Lung (tissue), 12 donors: Measurements from ENCODE around the gene TFCP2L1. TPM values are rescaled to one million over a fixed set of nuclear protein-coding genes. Genes with fewer than 3 reads are reported as not detected.

Experiments
- ATAC-seq: fragments of 200-7000 bp; cut with Tn5 transposase; one replicate; pipeline ENCODE4 v1.9.1; 2020; ENCODE audit warnings: moderate number of reproducible peaks; ENCODE audit not compliant: insufficient read depth, low FRiP score
- DNase-seq, 3 donors: peaks; one replicate each; pipeline ENCODE4 v3.0.0-alpha.2; 2013 to 2017
- H3K27ac ChIP-seq, 2 donors: one replicate each; pipeline ENCODE4 v1.5.1; 2013; ENCODE audit warnings: mild to moderate bottlenecking in 2 of 2, moderate library complexity in 2 of 2, control low read depth in 1 of 2, inconsistent platforms in 1 of 2, low read depth in 1 of 2, low read length in 1 of 2
- H3K27me3 ChIP-seq, 3 donors: one replicate each; pipeline ENCODE4 v1.5.1; 2013; ENCODE audit warnings: low read length in 2 of 3; ENCODE audit not compliant: control insufficient read depth in 3 of 3, insufficient read depth in 3 of 3
- H3K36me3 ChIP-seq, 4 donors: one replicate each; pipeline ENCODE4 v1.5.1; 2013; ENCODE audit warnings: low read length in 4 of 4, mild to moderate bottlenecking in 1 of 4, moderate library complexity in 1 of 4; ENCODE audit not compliant: control insufficient read depth in 4 of 4, insufficient read depth in 4 of 4
- H3K4me1 ChIP-seq, 5 donors: one replicate each; pipeline ENCODE4 v1.5.1; 2013; ENCODE audit warnings: low read length in 5 of 5, mild to moderate bottlenecking in 2 of 5, moderate library complexity in 1 of 5; ENCODE audit not compliant: control insufficient read depth in 5 of 5, insufficient read depth in 5 of 5
- H3K4me3 ChIP-seq: one replicate; pipeline ENCODE4 v1.5.1; 2013; ENCODE audit warnings: mild to moderate bottlenecking, control low read depth, moderate library complexity
- H3K9ac ChIP-seq, 2 donors: one replicate each; pipeline ENCODE4 v1.5.1; 2013; ENCODE audit warnings: low read length in 2 of 2, control low read depth in 1 of 2; ENCODE audit not compliant: insufficient read depth in 1 of 2
- H3K9me3 ChIP-seq, 4 donors: one replicate each; pipeline ENCODE4 v1.5.1; 2013; ENCODE audit warnings: low read length in 3 of 4, mild to moderate bottlenecking in 1 of 4, moderate library complexity in 1 of 4; ENCODE audit not compliant: control insufficient read depth in 4 of 4, insufficient read depth in 3 of 4
- WGBS, 2 donors: extraction: QIAGEN DNeasy Blood & Tissue Kit; methylation state at CpG; one replicate each; pipeline ENCODE4 v1.1.7; 2013; 5-methylcytosine and 5-hydroxymethylcytosine counted together
- polyA plus RNA-seq, 2 donors: library from polyadenylated mRNA; stranded (reverse); fragments of 200-250 nt; gene quantifications; one replicate each; pipeline ENCODE4 v1.2.1, GENCODE V29; 2013
- total RNA-seq, 2 donors: library from RNA; depleted of rRNA in 1 of 2; stranded (reverse); fragments of >200 nt in 1 of 2; gene quantifications; one replicate each; pipeline ENCODE4 v1.2.1, GENCODE V29; 2014 to 2021
- TF ChIP-seq, protein P1 (sequence below): IDR thresholded peaks from 2 replicates; pipeline ENCODE4 v1.5.1; 2012; ENCODE audit warnings: mild to moderate bottlenecking; ENCODE audit errors: control extremely low read depth, extremely low read depth
- donor health status: control.
- donor health status: control.
- donor health status: Bipolar disorder and iron deficiency.
- donor health status: healthy.
- donor health status: DM: yes; HTN: yes; CAD: no.

Gene TFCP2L1
- total and polyA plus RNA-seq, 4 donors, result 2.8 to 36.1 (median 6.7) TPM

DNA sequence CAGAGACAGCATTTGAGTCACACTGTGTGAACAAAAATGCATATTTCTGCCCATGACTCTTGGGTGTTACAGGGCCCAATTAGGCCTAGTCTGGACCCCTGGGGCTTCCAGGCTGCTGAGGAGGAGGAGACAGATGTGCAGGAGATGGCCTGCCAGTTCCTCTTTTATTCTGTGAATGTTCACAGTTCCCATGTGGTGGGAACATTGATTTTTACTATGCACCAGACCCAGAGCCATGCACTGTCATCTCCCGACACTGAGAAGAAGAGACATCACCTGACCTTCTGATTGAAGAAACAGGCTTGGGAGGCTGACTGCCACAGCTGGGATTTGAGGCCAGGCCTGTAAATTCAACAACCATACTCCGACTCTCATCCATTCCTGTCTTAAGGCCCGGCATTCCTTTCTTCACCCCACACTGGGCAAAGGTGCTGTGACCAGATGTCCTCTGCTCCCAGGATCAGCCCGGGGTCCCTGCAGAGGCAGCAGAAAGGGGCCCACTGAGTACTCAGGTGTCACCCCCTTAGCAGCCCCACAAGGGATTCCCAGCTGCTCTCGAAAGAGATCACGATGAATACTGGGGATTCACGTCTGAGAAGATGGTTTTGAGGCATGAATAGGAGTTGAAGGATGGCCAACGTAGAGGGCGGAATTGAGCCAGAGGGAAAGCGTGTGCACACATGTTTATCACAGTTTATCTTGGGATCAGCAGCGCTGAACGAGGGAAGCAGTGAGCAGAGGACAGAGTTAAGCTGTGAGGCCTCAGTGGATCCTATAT is 3.6 kb upstream of the TFCP2L1 start:
- DNase-seq (no peak), ATAC-seq (no peak)
- H3K9ac ChIP-seq, result no peak overlapping the region
- 80 to 91% methylated on average over 12 of the region's 12 CpGs for WGBS, 2 donors
- no peak overlapping the region for H3K27ac ChIP-seq
- H3K4me1 ChIP-seq, result peaks cover 0 to 11% (median 0%) of the 10 kb centered on the region in 5 donors
- H3K27me3 ChIP-seq, result peaks cover 0 to 12% (median 5%) of the 10 kb centered on the region in 3 donors
- no peak overlapping the region for H3K4me3 ChIP-seq
- TF ChIP-seq, protein P1, sequence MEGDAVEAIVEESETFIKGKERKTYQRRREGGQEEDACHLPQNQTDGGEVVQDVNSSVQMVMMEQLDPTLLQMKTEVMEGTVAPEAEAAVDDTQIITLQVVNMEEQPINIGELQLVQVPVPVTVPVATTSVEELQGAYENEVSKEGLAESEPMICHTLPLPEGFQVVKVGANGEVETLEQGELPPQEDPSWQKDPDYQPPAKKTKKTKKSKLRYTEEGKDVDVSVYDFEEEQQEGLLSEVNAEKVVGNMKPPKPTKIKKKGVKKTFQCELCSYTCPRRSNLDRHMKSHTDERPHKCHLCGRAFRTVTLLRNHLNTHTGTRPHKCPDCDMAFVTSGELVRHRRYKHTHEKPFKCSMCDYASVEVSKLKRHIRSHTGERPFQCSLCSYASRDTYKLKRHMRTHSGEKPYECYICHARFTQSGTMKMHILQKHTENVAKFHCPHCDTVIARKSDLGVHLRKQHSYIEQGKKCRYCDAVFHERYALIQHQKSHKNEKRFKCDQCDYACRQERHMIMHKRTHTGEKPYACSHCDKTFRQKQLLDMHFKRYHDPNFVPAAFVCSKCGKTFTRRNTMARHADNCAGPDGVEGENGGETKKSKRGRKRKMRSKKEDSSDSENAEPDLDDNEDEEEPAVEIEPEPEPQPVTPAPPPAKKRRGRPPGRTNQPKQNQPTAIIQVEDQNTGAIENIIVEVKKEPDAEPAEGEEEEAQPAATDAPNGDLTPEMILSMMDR, result no peak
- H3K9me3 ChIP-seq, result peaks cover 0 to 2% (median 0%) of the 10 kb centered on the region in 4 donors
- no peaks in the 10 kb centered on the region for H3K36me3 ChIP-seq

DNA sequence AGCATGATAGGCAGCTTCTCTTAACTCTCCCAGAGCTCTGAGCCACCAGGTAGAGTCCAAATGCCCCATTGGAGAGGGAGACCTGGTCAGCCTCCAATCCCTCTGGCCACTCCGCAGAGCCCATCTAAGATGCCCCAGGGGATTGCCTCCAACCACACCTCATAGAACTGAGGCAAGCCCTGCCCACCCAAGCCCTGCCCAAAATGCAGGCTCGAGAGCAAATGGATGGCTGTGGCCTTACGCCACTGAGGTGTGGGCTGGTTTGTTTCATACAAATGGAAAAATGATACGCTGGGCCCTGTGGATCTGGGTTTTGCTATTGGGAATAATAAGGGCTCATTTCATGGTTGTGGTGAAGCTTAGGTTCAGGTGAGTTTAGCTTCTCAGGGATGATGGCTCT is 3.0 kb upstream of the TFCP2L1 start:
- WGBS, 2 donors, result 98 to 99% methylated on average over 4 of the region's 4 CpGs
- TF ChIP-seq, protein P1, result no peak

DNA sequence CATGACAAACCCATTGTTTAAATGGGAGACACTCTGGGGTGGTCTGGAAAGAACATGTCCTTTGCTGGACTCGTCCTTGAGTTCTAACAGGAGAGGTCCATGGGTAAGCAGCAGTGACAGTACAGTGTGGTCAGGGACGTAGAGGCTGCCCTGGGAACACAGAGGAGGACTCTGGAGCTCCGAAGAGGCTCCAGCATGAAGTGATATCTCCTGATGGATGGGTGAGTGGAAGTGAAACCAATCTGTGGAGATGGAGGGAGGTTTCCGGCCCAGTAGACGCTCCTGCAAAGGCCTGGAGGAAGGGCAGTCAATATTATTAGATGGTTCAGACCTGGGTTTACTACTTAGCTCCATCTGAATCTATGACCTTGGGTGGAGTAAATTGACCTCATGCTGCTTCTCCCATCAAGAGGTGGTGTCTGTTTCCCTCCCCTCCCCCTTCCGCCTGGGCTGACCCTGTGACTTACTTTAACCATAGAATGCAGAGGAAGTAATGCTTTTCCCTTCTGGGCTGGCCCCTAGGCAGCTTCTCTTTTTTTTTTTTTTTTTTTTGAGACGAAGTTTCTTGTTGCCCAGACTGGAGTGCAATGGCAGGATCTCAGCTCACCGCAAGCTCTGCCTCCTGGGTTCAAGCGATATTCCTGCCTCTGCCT is 2.3 kb upstream of the TFCP2L1 start:
- no peak overlapping the region for H3K4me3 ChIP-seq
- 65 to 74% methylated on average over 9 of the region's 9 CpGs for WGBS, 2 donors
- no peak overlapping the region for H3K27ac ChIP-seq
- ATAC-seq (no peak), DNase-seq (peak in 1 of 3 donors; percentile 21)
- TF ChIP-seq, protein P1, result no peak
- H3K9me3 ChIP-seq, result no peaks in the 10 kb centered on the region
- H3K36me3 ChIP-seq, result no peaks in the 10 kb centered on the region
- peaks cover 0 to 17% (median 11%) of the 10 kb centered on the region in 3 donors for H3K27me3 ChIP-seq
- H3K4me1 ChIP-seq, result peaks cover 0 to 16% (median 2%) of the 10 kb centered on the region in 5 donors
- H3K9ac ChIP-seq, result no peak overlapping the region

More for the DNA sequence above, 3.0 kb upstream of the TFCP2L1 start:
- no peak for ATAC-seq
- peaks cover 0 to 11% (median 0%) of the 10 kb centered on the region in 5 donors for H3K4me1 ChIP-seq
- H3K27ac ChIP-seq, result no peak overlapping the region
- DNase-seq, result no peak
- no peaks in the 10 kb centered on the region for H3K9me3 ChIP-seq
- H3K9ac ChIP-seq, result no peak overlapping the region
- H3K27me3 ChIP-seq, result peaks cover 0 to 12% (median 11%) of the 10 kb centered on the region in 3 donors
- H3K4me3 ChIP-seq, result no peak overlapping the region
- H3K36me3 ChIP-seq, result no peaks in the 10 kb centered on the region
